Measurements from ENCODE around the gene CHODL. TPM values are rescaled to one million over a fixed set of nuclear protein-coding genes. Genes with fewer than 3 reads are reported as not detected.

The CHODL gene
- total RNA-seq, 1 donor from 2014 or later = 0.98 TPM

GRCh38 chr21:18228060-18228739 is 16.4 kb upstream of the CHODL start:
- Mint-ChIP-seq H3K27me3 (ENCODE audit: low read depth) (no peaks in the 10 kb centered on the region), H3K9me3 (no peaks in the 10 kb centered on the region), H3K4me1 (no peaks in the 10 kb centered on the region), H3K27ac (ENCODE audit: unreplicated experiment) (no peak overlapping the region), H3K36me3 (ENCODE audit: low read depth) (no peaks in the 10 kb centered on the region), H3K4me3 (no peak overlapping the region)
- no peak for DNase-seq (ENCODE audit: low read depth, low spot score)
- no peak for TF ChIP-seq CTCF (conservative IDR thresholded peaks at IDR 0.05)

- no peak overlapping the region for H3K4me3 Mint-ChIP-seq
- H3K4me1 Mint-ChIP-seq = no peaks in the 10 kb centered on the region
- no peak for DNase-seq (ENCODE audit: low read depth, low spot score)
- no peak for TF ChIP-seq CTCF (conservative IDR thresholded peaks at IDR 0.05)
- no peaks in the 10 kb centered on the region for H3K27me3 Mint-ChIP-seq (ENCODE audit: low read depth)
- no peak overlapping the region for H3K27ac Mint-ChIP-seq (ENCODE audit: unreplicated experiment)
- H3K36me3 Mint-ChIP-seq (ENCODE audit: low read depth) = no peaks in the 10 kb centered on the region
- peaks cover 3% of the 10 kb centered on the region for H3K9me3 Mint-ChIP-seq
Observed at GRCh38 chr21:18235545-18235944, 9.1 kb upstream of the CHODL start.

GRCh38 chr21:18245464-18245967 is 883 bp downstream of the CHODL start:
- Mint-ChIP-seq H3K4me3 (peak overlapping the region; percentile 89), H3K4me1 (peaks cover 5% of the 10 kb centered on the region), H3K27ac (ENCODE audit: unreplicated experiment) (peak overlapping the region; percentile 89), H3K36me3 (ENCODE audit: low read depth) (no peaks in the 10 kb centered on the region), H3K27me3 (ENCODE audit: low read depth) (peaks cover 56% of the 10 kb centered on the region), H3K9me3 (no peaks in the 10 kb centered on the region)
- TF ChIP-seq CTCF (conservative IDR thresholded peaks at IDR 0.05) = no peak
- DNase-seq (ENCODE audit: low read depth, low spot score) = peak; percentile 8

GRCh38 chr21:18248171-18248570 is 3.5 kb downstream of the CHODL start:
- peaks cover 5% of the 10 kb centered on the region for H3K4me1 Mint-ChIP-seq
- no peak overlapping the region for H3K4me3 Mint-ChIP-seq
- no peak overlapping the region for H3K27ac Mint-ChIP-seq (ENCODE audit: unreplicated experiment)
- no peak for DNase-seq (ENCODE audit: low read depth, low spot score)
- H3K9me3 Mint-ChIP-seq = no peaks in the 10 kb centered on the region
- no peak for TF ChIP-seq CTCF (conservative IDR thresholded peaks at IDR 0.05)
- H3K36me3 Mint-ChIP-seq (ENCODE audit: low read depth) = no peaks in the 10 kb centered on the region
- H3K27me3 Mint-ChIP-seq (ENCODE audit: low read depth) = peaks cover 40% of the 10 kb centered on the region

- Mint-ChIP-seq H3K36me3 (ENCODE audit: low read depth) (no peaks in the 10 kb centered on the region), H3K27me3 (ENCODE audit: low read depth) (peaks cover 25% of the 10 kb centered on the region), H3K4me1 (peaks cover under 1% of the 10 kb centered on the region), H3K27ac (ENCODE audit: unreplicated experiment) (no peak overlapping the region), H3K4me3 (no peak overlapping the region), H3K9me3 (no peaks in the 10 kb centered on the region)
- peak; percentile 27 for TF ChIP-seq CTCF (conservative IDR thresholded peaks at IDR 0.05)
- no peak for DNase-seq (ENCODE audit: low read depth, low spot score)
Observed at GRCh38 chr21:18249672-18250071, 5.0 kb downstream of the CHODL start.

All from neural crest cell (in vitro differentiated cells).